Activated CD4-positive, alpha-beta T cell treated with anti-CD3 and anti-CD28 coated beads for 1 hour (primary cell): ENCODE data around the gene ACOT12.
"Not testable (repeated sequence)": the region's sequence is repeated elsewhere in the genome, so short reads cannot be mapped to it uniquely, and the experiment has no call there.

Source experiments
- DNase-seq: peaks from one replicate; pipeline ENCODE4 v3.0.0-alpha.2; 2020

ACOT12 gene

GRCh38 chr5:81393783-81394718, at the start of gene ACOT12:
ACOT12 (minus strand) TSS chr5:81394134; CDS start chr5:81394114, 20 bp downstream.
- no peak for DNase-seq

GRCh38 chr5:81435023-81435422, 41.1 kb upstream of the ACOT12 start:
- no peak for DNase-seq

GRCh38 chr5:81429985-81430384, 36.1 kb upstream of the ACOT12 start:
- no peak for DNase-seq

- DNase-seq = no peak
These were observed 35.4 kb upstream of the ACOT12 start for GRCh38 chr5:81429363-81429762.

- DNase-seq = no peak
These were observed 34.9 kb upstream of the ACOT12 start for GRCh38 chr5:81428861-81429260.

GRCh38 chr5:81428446-81428845, 34.5 kb upstream of the ACOT12 start:
- no peak for DNase-seq

- DNase-seq = no peak
These were observed 33.6 kb upstream of the ACOT12 start for GRCh38 chr5:81427566-81427965.

- no peak for DNase-seq
These were observed 32.6 kb upstream of the ACOT12 start for GRCh38 chr5:81426359-81427030.

- no peak for DNase-seq
These were observed 31.6 kb upstream of the ACOT12 start for GRCh38 chr5:81425569-81425968.

GRCh38 chr5:81424728-81425127, 30.8 kb upstream of the ACOT12 start:
- no peak for DNase-seq

GRCh38 chr5:81422671-81423070, 28.7 kb upstream of the ACOT12 start:
- DNase-seq = no peak

- no peak for DNase-seq
These were observed 26.2 kb upstream of the ACOT12 start for GRCh38 chr5:81420039-81420667.

GRCh38 chr5:81418606-81419005, 24.7 kb upstream of the ACOT12 start:
- no peak for DNase-seq

- no peak for DNase-seq
These were observed 23.1 kb upstream of the ACOT12 start for GRCh38 chr5:81417052-81417451.

- DNase-seq = no peak
These were observed 16.0 kb upstream of the ACOT12 start for GRCh38 chr5:81409896-81410295.

GRCh38 chr5:81409361-81409760, 15.4 kb upstream of the ACOT12 start:
- no peak for DNase-seq

- DNase-seq = no peak
These were observed 14.6 kb upstream of the ACOT12 start for GRCh38 chr5:81408496-81408895.

- DNase-seq = not testable (repeated sequence)
These were observed 13.9 kb upstream of the ACOT12 start for GRCh38 chr5:81407811-81408210.

GRCh38 chr5:81405126-81405891, 11.4 kb upstream of the ACOT12 start:
- no peak for DNase-seq

- no peak for DNase-seq
These were observed 8.4 kb upstream of the ACOT12 start for GRCh38 chr5:81402192-81402930.

GRCh38 chr5:81401266-81401665, 7.3 kb upstream of the ACOT12 start:
- DNase-seq = no peak

GRCh38 chr5:81400375-81400774, 6.4 kb upstream of the ACOT12 start:
- no peak for DNase-seq
